ENCODE results near the gene PPM1H.
"Not testable (repeated sequence)": the region's sequence is repeated elsewhere in the genome, so short reads cannot be mapped to it uniquely, and the experiment has no call there.

The PPM1H gene

GRCh38 chr12:62909340-62909739 is 25.6 kb downstream of the PPM1H start:
- DNase-seq (ENCODE audit: low read depth in 3 of 3): no peak

- no peak for DNase-seq (ENCODE audit: low read depth in 3 of 3)
Measured at GRCh38 chr12:62908674-62909073, 26.3 kb downstream of the PPM1H start.

- DNase-seq (ENCODE audit: low read depth in 3 of 3): no peak
Measured at GRCh38 chr12:62907561-62907960, 27.4 kb downstream of the PPM1H start.

GRCh38 chr12:62907078-62907477 is 27.9 kb downstream of the PPM1H start:
- no peak for DNase-seq (ENCODE audit: low read depth in 3 of 3)

- DNase-seq (ENCODE audit: low read depth in 3 of 3): no peak
Measured at GRCh38 chr12:62903151-62903550, 31.8 kb downstream of the PPM1H start.

- DNase-seq (ENCODE audit: low read depth in 3 of 3): no peak
Measured at GRCh38 chr12:62900686-62901272, 34.2 kb downstream of the PPM1H start.

- no peak for DNase-seq (ENCODE audit: low read depth in 3 of 3)
Measured at GRCh38 chr12:62899568-62900390, 35.2 kb downstream of the PPM1H start.

- DNase-seq (ENCODE audit: low read depth in 3 of 3): no peak
Measured at GRCh38 chr12:62898526-62898925, 36.4 kb downstream of the PPM1H start.

GRCh38 chr12:62895351-62895877 is 39.5 kb downstream of the PPM1H start:
- no peak for DNase-seq (ENCODE audit: low read depth in 3 of 3)

- DNase-seq (ENCODE audit: low read depth in 3 of 3): no peak
Measured at GRCh38 chr12:62893276-62893675, 41.7 kb downstream of the PPM1H start.

- DNase-seq (ENCODE audit: low read depth in 3 of 3): no peak
Measured at GRCh38 chr12:62891805-62892549, 43.0 kb downstream of the PPM1H start.

GRCh38 chr12:62888454-62889110 is 46.4 kb downstream of the PPM1H start:
- no peak for DNase-seq (ENCODE audit: low read depth in 3 of 3)

- DNase-seq (ENCODE audit: low read depth in 3 of 3): no peak
Measured at GRCh38 chr12:62886796-62887195, 48.2 kb downstream of the PPM1H start.

- no peak for DNase-seq (ENCODE audit: low read depth in 3 of 3)
Measured at GRCh38 chr12:62885242-62885641, 49.7 kb downstream of the PPM1H start.

- DNase-seq (ENCODE audit: low read depth in 3 of 3): not testable (repeated sequence)
Measured at GRCh38 chr12:62884832-62885231, 50.1 kb downstream of the PPM1H start.

- no peak for DNase-seq (ENCODE audit: low read depth in 3 of 3)
Measured at GRCh38 chr12:62882696-62883095, 52.3 kb downstream of the PPM1H start.

GRCh38 chr12:62882140-62882539 is 52.8 kb downstream of the PPM1H start:
- DNase-seq (ENCODE audit: low read depth in 3 of 3): no peak

GRCh38 chr12:62879691-62880090 is 55.3 kb downstream of the PPM1H start:
- no peak for DNase-seq (ENCODE audit: low read depth in 3 of 3)

- not testable (repeated sequence) for DNase-seq (ENCODE audit: low read depth in 3 of 3)
Measured at GRCh38 chr12:62879228-62879627, 55.7 kb downstream of the PPM1H start.

- no peak for DNase-seq (ENCODE audit: low read depth in 3 of 3)
Measured at GRCh38 chr12:62878211-62878610, 56.7 kb downstream of the PPM1H start.

GRCh38 chr12:62876938-62877548 is 57.9 kb downstream of the PPM1H start:
- no peak for DNase-seq (ENCODE audit: low read depth in 3 of 3)

Measured in stimulated activated CD4-positive, alpha-beta T cell treated with anti-CD3 and anti-CD28 coated beads, TNF-alpha, amount 100 ng/mL, for 48 hours (primary cell).